HG03097 (cell line): ENCODE measurements around the gene SYTL2.
"Not testable (repeated sequence)": the region's sequence is repeated elsewhere in the genome, so short reads cannot be mapped to it uniquely, and the experiment has no call there.

Source experiments
- ATAC-seq: cut with Tn5 transposase; IDR thresholded peaks from one replicate; pipeline ENCODE4 v1.9.1; 2021; ENCODE audit not compliant: unreplicated experiment, low FRiP score

Gene SYTL2

GRCh38 chr11:85663753-85664614 is 147.0 kb downstream of the SYTL2 start:
- ATAC-seq, result peak; percentile 64

GRCh38 chr11:85663080-85663752 is 147.7 kb downstream of the SYTL2 start:
- no peak for ATAC-seq

- ATAC-seq, result no peak
Observed at GRCh38 chr11:85661972-85662664, 148.8 kb downstream of the SYTL2 start.

GRCh38 chr11:85658180-85658579 is 152.8 kb downstream of the SYTL2 start:
- no peak for ATAC-seq

- ATAC-seq, result no peak
Observed at GRCh38 chr11:85656777-85657176, 154.2 kb downstream of the SYTL2 start.

- not testable (repeated sequence) for ATAC-seq
Observed at GRCh38 chr11:85654343-85654742, 156.6 kb downstream of the SYTL2 start.

- ATAC-seq, result no peak
Observed at GRCh38 chr11:85652786-85653447, 158.0 kb downstream of the SYTL2 start.

- no peak for ATAC-seq
Observed at GRCh38 chr11:85651118-85651517, 159.8 kb downstream of the SYTL2 start.

GRCh38 chr11:85647604-85648299 is 163.2 kb downstream of the SYTL2 start, which contains the start of gene TMEM126A:
Gene TMEM126A (plus strand): TSS chr11:85647967. CDS start chr11:85650256, 2,289 bp downstream.
- ATAC-seq, result peak; percentile 99

GRCh38 chr11:85647078-85647477 is 163.9 kb downstream of the SYTL2 start:
- peak; percentile 9 for ATAC-seq
